DMS 273 (cell line): ENCODE measurements around the gene ARL14EP.

Experiments used
- DNase-seq: peaks from one replicate; lab custom pipeline; 2025; ENCODE audit not compliant: unreplicated experiment; lab: John Stamatoyannopoulos, UW

ARL14EP gene

DNA sequence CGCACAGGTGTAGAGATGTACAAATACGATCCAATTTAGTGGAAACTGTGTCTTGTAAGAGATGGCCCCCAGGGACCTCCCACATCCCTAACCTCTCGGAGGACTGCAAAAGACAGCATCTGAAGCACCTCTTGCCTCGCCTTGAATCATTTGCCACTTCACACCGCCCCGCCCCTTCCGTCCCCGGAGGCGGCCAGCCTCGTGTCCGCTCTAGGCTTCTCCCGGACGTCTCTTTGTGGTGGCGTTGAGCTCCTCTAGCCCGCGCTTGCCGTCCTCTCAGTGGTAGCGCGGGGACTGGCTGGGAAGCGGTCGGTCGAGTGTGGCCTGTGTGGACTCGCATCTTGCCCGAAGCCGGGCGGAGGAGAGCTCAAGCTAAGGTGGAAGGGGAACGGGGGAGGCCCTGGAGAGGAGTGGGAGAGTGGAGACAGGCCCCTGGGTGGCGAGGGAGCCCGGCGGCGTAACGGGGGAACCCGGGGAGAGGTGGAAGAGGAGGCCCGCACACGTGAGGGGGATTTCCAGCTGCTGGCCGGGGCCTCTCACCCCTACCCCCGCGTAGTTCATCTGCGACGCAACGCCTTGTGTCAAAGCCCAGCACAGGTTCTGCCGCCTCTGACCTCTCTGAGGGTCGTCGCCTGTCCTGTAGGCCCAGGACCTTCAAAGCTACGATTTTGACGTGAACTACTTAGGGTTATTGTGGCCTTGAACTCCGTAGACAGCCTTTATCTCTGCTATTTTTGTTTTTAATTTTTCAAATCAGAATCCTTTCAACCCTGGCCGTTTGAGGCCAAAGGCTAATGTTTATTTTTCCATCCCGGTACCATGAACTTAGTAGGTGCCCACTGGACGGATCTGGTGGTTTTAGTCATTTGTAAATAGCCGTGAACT, at the start of gene ARL14EP:
Gene ARL14EP (plus strand): TSS at position 279 of the 885 bp plus-strand sequence. CDS start 7,845 bp downstream, outside the sequence.
- peak; percentile 95 for DNase-seq

DNA sequence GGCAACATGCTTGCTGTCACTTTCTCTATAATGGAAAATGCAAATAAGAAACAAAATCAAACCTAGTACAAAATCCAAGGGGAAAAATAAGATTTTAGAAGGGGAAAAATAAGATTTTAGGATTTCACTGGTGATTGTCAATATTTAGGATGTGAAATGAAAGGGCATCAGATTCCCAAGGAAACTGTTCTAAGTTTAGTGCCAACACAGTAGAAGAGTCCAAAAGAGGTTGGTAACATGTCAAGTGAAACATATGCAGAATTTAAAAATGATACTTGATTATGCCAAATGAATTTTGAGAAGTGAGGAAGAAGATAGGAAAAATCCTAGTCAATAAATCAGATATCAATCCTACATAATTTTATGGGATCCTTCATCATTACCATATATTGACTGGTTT, 45.7 kb upstream of the ARL14EP start:
- no peak for DNase-seq

DNA sequence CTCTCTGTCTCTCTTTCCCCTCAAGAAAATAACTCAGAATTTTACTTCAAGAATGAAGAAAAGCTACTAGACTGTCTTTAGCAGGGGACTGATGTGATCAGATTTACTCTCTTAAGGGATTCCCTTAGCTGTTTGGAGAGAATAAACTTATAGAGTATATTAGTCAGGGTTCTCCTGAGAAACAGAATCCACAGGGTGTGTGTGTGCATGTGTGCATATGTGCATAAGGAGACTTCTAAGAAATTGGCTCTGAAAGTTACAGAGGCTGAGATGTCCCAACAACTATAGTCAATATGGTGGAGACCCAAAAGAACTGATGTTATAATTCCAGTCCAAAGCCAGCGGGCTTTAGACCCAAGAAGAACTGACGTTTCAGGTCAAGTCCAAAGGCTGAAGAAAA, 43.1 kb upstream of the ARL14EP start:
- no peak for DNase-seq

DNA sequence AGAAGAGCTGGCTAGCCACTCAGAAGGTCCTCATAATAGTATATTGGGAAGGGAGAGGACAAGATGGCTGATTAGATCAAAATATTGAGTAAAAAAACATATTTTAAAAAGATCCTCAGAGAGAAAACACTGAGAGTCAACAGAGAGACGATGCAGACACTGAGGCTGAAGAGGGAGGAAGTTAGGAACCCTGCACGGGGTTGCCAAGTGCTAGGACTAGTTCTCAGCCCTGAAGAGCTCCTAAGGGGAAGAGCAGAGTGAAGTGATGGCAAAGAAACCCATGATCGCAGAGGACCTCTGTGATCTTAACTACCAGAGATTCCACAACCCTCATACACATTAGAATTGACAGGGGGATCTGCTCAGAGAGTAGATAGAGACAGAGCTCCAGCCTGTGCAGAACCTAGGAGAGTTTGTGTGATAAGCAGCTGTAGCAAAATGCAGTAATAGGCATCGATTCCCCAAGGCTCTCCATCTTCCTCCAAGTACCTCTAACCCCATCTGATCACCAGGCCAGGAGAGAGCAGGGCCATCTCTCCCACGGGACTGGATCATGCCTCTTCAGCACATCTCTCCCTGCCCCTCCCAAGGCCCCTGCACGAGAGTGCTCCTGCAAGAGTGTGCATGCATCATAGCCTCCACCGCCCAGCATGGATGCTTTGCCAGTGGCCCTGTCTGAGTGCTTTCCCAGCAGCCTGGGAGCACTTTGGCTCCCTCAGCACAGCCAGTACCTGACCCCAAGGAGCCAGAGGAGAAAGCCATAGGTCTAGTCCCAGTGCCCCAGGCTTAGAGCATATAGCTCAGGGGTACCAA, 41.2 kb upstream of the ARL14EP start:
- no peak for DNase-seq

DNA sequence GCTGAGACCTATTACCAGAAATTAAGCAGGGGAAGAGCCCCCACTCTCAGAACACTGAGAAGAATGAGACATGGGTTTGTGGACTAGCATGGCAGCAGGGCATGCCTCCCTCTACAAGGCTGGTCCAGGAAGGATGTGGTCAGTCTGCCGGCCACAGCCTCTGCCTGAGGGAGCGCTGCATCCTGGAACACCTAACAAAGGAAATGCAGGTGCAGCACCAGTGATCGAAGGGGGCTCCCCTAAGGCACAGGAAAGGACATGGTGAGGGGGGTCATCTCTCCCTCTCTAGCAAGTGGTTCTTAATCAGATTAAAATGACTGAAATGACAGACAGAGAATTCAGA, 40.6 kb upstream of the ARL14EP start:
- DNase-seq: no peak

DNA sequence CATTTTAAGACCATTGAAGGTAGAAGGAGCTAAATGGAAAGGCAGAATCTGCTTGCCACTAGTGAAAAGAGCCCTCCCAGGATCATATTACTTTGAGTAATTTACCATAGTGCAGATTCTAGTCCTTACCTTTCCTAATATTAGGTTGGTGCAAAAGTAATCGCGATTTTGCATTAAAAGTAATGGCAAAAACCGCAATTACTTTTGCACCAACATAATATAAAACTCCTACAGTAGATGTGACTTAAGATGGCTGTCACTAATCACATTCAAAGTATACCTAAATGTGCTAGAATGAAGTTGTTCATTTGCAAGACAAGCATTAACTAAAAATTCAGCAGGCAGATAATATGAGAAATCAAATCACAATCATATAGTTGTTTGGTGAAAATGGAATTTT, 38.1 kb upstream of the ARL14EP start:
- no peak for DNase-seq

DNA sequence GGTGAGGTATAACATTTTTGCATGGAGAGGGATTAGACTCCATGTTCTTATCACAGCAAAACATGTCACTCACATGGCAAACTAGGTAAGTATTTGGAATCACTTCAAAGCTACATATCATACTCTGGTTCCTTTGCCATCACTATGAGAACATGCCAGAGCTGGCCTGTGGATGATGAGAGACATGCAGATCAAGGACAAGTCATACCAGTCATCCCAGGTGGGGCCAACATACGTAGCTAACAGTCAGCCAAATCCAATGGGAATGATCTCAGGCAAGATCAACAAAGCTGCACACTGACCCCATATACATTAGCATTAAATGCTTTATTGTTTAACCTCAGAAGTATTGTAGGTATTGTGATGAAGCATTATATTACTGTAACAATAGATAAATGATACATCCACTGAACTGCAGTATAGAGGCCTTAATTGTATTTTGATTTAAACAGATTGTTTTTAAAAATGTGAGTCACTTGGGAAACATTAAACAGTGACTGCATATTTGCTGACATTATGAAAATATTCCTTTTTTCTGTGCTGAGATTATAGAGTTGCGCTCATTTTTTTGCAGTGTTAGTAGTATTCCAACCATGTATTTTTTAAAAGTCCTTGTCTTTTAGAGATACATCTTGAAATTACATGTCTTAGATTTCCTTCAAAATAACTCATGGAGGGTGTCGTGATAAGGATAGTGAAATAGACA, 37.3 kb upstream of the ARL14EP start:
- DNase-seq: no peak

DNA sequence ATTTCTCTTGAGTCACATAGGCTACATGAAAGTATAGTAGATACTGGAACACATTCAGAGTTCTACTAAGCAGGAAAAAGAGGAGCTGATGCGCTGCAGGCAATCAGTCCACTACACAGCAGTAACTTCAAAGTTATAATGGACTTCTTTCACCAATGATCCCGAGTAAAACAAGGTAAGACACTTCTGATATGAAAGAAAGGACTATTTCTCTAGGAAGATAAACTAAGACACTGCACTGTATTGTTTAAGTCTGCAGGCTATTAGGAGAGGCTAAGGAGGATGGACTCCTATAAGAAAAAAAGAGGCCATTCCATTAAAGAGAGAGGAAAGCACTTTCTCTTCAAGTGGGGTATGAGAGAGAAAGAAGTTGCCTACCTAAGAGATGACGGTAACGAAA, 31.6 kb upstream of the ARL14EP start:
- DNase-seq: no peak

DNA sequence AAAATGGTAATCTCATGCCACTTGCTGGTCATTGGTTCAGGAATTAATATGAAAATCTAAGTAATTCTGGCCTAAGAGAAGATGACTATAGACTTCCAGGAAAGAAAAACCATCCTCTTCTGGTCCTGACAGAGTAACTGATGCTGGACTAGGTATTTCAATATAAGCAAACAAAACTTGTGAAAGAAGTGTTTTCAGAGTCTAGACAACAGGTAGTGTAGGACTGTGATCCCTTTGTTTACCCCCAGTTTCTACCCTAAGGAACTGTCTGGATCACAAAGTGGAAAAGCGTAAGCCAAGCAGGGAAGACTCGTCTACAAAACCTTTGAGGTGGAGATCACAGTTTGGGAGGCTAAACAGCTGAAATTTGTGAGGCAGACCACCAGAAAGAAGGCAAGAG, 30.4 kb upstream of the ARL14EP start:
- DNase-seq: no peak

DNA sequence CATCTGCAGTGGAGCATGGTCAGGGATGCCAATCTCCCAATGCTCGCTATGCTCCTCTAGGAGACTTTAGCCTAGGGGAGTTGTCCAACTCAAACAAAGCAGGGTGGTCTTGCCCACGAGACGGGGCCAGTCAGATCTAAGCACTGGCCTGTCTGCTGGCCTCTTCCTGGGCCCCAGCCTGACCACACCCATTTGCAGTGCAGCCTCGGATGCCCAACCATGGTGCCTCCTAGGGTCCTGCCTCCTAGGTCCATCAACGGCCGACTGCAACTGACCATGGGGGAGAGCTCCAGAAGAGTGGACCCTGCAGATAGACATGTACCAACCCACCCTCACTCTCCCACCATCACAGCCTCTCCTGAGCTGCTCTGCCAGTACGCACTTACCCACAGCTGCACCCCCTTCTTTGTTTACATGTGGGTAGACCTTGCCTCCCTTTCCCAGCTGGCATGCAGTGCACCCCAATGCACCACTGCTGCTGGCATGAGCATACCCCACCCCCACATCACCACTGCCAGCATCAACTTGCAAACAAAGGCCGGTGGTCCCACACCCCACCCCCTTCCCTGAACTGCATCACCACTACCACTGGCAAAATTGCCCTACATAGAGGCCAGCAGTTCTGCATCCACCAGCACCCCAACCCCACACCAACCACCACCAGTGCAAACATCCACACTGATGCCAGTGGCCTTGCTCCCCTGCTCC, 27.6 kb upstream of the ARL14EP start:
- no peak for DNase-seq

DNA sequence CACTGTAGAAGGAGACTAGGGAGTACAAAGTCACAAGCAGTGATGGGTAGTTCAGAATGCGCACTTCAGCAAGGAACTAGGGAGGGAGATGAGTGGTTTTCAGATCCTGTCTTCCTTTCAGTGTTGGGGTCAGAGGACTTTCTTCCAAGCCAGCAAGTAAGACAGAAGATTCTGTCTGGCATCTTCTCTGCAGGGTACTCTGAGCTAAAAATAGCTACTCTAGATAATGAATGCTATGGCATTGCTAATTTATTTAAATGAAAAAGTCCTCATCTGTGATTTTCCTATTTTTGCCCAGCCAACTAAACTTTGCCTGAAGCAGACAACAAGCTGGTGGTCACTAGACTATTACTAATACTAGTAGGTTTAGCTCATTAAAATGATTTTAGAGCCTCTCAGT, 18.3 kb upstream of the ARL14EP start:
- no peak for DNase-seq

DNA sequence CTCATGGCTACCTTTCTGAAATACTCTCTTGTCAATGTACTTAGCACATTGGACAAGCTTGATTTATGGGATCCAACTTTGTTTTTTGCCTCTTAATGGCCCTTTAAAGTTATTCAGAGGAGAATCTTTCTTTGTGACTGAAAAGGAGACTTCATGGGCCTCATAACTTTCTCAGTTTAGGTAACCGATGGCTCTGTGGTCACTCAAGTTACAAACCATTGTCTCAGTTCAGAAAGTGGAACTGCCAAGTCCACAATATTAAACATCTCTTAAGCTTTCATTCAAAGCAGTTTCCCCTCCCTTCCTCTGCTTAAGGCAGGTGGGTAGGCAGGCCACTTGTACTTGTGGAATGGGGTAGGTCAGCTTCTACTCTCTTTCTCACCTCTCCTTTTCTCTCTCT, 12.3 kb upstream of the ARL14EP start:
- DNase-seq: no peak

DNA sequence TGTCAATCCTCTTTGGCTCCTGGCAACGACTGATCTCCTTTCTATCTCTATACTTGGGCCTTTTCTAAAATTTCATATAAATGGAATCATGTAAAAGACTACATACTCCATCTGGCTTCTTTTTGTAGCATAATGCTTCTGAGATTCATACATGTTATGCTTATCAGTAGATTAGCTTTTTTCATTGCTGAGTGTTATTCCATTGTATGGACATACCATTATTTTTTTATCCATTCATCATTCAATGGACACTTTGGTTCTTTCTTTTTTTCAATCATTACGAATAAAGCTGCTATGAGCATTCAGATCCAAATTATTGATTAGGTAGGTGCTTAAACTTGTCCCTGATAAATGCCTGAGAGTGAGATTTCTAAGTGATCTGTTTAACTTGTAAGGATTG, 11.7 kb upstream of the ARL14EP start:
- no peak for DNase-seq

DNA sequence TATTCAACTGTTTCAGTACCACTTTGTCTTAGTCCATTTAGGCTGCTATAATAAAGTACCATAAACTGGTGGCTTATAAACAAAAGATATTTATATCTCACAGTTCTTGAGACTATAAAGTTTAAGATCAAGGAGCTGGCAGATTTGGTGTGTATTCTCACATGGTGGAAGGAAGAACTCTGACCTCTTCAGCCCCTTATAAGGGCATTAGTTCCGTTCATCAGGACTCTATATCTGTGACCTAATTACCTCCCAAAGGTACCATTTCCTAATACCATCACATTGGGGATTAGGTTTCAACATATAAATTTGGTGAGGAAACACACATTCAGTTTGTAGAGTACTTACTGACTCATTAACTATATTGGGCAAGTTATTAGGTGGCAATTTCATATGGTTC, 10.7 kb upstream of the ARL14EP start:
- DNase-seq: no peak

DNA sequence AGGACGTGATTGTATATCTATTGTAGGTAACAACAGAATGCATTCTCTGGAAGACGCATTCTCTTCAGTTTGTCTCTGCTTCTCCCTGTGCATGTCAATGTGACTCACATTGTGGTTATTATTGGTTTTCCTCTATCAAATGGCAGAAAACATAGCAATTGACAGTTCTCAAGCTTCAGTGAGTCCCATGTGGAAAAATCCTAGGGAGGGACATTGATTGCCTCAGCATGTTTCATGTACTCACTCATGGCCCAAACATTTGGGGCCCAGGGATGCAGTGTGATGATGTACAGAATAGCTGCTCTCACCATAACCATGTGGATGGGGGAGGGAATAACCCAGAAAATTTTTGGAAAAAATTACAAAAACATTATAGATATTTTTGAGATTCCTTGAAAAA, 9.3 kb upstream of the ARL14EP start:
- no peak for DNase-seq

DNA sequence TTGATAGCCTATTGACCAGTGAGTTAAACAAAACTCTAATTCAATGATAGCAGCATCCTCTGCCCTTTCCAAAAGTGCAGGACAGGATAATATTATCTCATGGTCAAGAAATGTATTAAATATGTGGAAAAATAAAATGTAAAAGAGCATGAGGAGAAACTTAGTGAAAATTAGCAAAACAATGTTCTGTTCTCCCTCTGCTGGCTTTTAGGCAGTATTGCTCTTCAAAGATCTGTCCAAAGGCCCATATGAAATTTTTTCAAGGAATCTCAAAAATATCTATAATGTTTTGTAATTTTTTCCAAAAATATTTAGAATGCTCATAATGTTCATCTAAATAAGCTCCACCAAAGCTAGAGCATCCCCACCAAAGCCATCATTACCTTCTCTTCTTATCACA, 8.3 kb upstream of the ARL14EP start:
- DNase-seq: no peak

DNA sequence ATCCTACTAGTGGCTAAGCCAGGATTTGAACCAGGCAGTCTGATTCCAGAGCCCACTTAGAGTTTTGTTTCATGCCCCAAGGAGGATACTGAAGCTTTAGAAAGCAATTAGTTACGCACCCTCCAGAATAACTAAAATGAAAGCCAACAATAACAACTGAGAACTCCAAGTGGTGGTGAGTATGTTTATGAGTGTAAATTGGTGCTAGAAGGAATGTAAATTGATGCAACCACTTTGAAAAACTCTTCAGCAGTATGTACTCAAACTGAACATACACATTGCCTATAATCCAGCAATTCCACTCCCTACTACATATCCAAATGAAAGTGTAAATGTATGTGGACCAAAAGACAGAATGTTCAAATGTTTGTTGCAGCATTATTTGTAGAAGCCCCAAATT, 6.7 kb upstream of the ARL14EP start:
- no peak for DNase-seq

DNA sequence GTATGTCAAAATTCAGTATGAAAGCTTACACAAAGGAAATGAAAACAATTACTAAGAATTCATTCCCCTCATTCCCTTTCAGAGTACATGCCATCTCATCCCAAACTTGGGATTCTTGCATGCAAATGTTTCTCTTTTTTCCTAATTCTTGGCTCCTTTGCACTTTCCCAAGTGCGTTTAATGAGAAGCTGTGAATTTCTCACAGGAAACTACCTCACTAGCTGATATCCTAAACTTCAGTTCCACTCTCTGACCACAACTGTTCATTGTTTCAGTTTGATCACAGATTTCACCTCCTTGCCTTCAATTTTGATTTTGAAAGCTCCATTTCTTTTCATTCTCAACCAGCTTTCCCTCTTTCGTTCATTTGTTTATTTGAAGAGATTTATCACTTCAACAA, 5.9 kb upstream of the ARL14EP start:
- DNase-seq: no peak

DNA sequence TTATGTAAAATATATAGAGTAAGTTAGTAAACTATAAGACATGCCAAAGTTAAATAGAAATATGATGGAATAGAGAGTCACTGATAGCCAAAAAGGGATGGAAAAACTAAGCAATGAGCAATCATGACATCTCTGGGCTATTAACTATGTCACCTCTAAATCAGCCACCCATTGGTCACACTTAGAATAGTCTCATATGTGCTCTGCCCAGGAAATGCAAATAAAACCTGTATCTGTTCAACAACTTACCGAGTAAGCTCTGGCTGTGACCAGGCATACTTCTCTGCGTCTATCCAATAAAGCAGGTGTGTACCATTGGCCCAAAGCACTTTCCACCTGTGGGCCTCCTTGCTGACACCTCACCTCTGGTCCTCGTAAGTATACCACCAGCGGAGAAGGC, 1.6 kb upstream of the ARL14EP start:
- DNase-seq: no peak

DNA sequence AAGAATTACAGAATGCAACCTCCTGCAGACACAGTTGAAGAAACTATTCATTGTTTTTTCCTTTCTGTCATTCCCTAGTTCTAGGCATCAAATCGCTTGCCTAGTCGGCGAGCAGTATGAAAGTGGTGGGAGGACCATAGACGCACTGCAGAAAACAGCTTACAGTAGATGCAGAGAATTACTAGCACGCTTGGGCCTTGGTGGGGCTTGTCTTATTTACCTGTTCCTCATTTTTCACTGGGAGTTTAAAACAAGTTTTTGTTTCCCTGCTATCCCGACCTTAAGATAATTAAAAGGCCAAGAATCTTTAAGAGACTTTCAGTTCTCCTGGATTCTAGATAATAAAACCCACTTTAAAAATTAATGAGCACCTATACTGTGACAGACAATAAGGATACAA, 713 bp upstream of the ARL14EP start:
- no peak for DNase-seq

DNA sequence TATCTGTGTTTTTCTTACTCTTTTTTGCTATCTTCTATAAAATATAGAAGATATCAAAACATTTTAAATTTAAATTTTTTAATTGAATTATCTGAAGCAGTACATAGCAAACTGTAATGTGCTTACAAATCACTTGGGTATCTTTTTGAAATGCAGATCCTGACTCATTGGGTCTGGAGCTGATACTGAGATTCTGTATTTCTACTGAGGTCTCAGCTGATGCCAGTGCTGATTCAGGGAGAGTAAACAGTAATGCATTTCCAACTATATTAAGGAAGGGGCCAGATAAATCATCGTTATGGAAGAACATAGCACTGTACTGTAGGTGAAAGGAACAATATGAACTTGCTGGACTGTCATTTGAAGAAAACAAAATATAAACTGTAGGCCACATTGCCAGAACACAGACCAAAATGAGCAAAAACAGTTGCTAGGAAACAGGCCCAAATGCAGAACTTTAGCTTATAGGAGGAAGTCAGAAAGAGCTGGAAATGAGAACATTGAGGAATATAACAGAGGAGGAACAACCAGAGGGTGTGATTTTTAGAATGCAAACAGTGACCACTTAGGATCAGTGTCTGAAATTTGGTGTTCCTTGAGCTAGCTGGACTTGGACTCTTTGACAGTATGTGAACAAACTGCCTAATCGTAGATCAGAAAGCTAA, 3.3 kb downstream of the ARL14EP start:
- DNase-seq: no peak
